ENCODE results near the gene VPS35L.
"Not testable (repeated sequence)": the region's sequence is repeated elsewhere in the genome, so short reads cannot be mapped to it uniquely, and the experiment has no call there.

VPS35L gene

GRCh38 chr16:19528666-19529065 is 26.8 kb upstream of the VPS35L start:
- in situ Hi-C loops (cut with MboI; ENCODE audit: low sequenced_read_pairs): no loop called here

- in situ Hi-C loops (cut with MboI; ENCODE audit: low sequenced_read_pairs): no loop called here
Observed at GRCh38 chr16:19532601-19533000, 22.9 kb upstream of the VPS35L start.

GRCh38 chr16:19540241-19540970 is 15.1 kb upstream of the VPS35L start:
- in situ Hi-C loops (cut with MboI; ENCODE audit: low sequenced_read_pairs): no loop called here

GRCh38 chr16:19542138-19542821 is 13.2 kb upstream of the VPS35L start:
- in situ Hi-C loops (cut with MboI; ENCODE audit: low sequenced_read_pairs): no loop called here

GRCh38 chr16:19543278-19543996 is 12.1 kb upstream of the VPS35L start:
- in situ Hi-C loops (cut with MboI; ENCODE audit: low sequenced_read_pairs): not testable (repeated sequence)

DNA sequence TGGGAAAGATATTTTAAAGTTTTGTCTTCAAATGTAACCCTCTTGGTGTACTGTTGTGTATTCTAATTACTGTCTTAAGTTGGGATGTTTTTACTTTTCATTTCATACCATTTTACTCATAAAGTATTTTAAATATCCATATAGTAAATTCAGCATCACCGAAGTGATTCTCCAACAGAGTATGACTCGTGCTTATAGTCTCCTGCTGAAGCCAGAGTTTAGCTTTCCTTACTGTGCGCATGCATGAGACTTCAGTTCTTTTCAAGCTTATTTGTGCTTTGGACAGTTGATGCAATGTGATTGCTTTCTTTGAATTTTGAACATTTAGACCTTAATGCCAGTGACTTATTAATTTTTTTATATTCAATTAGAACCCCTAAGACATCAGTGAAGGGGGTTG is 7.4 kb upstream of the VPS35L start:
- in situ Hi-C loops (cut with MboI; ENCODE audit: low sequenced_read_pairs): no loop called here

DNA sequence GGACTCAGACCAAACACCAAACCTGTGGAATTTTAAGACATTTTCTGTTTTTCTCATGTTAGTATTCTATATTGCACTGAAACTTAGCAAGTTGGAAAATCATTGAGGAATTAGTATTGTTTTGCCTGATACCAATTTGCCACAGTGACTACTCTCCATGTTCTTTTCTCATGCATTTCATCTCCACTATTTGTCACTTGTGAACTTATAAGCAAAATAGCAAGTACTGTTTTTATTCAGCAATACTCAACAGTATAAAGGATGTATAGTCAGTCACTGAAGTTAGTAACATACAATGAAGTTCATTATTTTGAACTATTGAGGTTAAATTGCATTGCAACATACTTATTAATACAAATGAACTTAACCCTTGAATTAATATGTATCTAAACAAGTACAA is 5.8 kb upstream of the VPS35L start:
- in situ Hi-C loops (cut with MboI; ENCODE audit: low sequenced_read_pairs): no loop called here

DNA sequence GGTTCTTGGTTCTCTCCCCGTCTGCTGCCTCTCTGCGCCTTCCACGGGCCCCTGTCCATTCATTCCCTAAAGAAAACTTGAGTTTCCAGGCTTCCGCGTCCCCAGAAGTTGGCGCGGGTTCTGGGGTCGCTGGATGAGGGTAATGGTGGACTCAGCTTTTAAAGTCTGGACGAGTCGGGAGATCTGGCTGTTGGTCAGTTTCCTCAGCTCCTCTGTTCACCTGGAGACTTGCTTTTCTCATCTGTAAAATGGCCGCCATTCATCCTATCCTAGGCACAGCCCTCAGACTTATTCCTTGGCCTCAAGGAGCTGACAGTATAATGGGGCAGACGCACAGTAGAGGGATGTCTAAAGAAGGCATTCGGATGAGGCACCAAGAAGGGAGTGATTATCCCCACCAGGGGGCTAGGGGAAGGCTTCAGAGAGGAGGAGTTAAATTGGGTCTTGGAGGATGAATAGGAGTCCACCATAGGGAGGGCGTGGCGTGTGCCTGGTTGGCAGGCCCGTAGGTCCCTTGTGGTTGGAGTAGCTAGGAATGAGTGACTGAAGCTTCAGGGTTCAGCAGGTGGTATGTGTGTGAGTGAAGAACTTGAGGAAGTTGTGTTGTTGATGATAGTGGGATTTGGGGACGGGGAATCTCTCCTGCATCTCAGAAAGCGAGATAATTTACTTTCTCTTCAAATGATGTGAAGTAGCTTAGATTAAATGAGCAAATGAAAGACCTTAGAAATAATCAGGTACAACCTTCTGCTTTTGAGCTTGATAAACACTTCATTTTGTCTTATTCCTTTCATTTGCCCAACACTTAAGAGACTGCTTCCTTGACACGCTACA is 652 bp downstream of the VPS35L start:
- in situ Hi-C loops (cut with MboI; ENCODE audit: low sequenced_read_pairs): no loop called here

- in situ Hi-C loops (cut with MboI; ENCODE audit: low sequenced_read_pairs): no loop called here
Observed at GRCh38 chr16:19559242-19559910, 3.9 kb downstream of the VPS35L start.

- in situ Hi-C loops (cut with MboI; ENCODE audit: low sequenced_read_pairs): no loop called here
Observed at GRCh38 chr16:19560078-19560477, 4.6 kb downstream of the VPS35L start.

DNA sequence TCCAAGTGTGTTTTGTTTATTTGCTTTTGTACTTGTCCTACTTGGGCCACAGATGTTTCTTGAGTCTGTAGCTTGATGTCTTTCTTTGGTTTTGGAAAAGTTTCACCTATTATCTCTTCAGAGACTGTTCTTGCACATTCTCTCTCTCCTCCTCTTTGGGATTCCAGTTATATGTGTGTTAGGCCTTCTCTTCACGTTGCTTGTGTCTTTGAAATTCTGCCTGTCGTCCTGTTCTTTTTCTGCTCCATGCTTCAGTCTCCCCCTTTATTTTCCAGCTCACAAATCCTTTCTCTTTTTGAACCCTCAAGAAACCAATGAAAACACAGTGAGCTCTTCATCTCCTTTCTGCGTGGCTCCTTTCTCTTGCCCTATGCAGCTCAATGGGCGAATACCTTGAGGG is 7.9 kb downstream of the VPS35L start:
- in situ Hi-C loops (cut with MboI; ENCODE audit: low sequenced_read_pairs): no loop called here

- in situ Hi-C loops (cut with MboI; ENCODE audit: low sequenced_read_pairs): no loop called here
Observed at GRCh38 chr16:19566362-19566761, 10.9 kb downstream of the VPS35L start.

- in situ Hi-C loops (cut with MboI; ENCODE audit: low sequenced_read_pairs): no loop called here
Observed at GRCh38 chr16:19567560-19567959, 12.1 kb downstream of the VPS35L start.

GRCh38 chr16:19573997-19574396 is 18.5 kb downstream of the VPS35L start:
- in situ Hi-C loops (cut with MboI; ENCODE audit: low sequenced_read_pairs): no loop called here

DNA sequence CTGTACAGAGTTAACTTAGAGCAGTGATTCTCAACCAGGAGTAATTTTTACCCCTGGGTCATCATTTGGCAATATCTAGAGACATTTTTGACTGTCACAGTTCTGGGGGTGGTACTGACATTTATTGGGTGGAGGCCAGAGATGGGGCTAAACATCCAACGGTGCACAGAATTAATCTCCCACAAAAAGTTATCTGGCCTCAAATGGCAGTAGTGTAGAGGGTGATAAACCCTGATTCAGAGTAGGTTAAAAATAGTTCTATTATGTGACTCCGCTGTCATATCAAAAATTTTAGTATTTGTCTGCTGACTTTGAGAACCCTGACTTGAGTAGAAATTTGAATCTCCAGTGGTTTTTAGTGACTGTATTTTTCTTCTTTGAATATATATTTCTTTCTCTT is 19.1 kb downstream of the VPS35L start:
- in situ Hi-C loops (cut with MboI; ENCODE audit: low sequenced_read_pairs): loop anchor here (25.0 kb wide), 1 partner anchor 813 kb away; no protein-coding TSS in a partner anchor

GRCh38 chr16:19578378-19578971 is 23.0 kb downstream of the VPS35L start:
- in situ Hi-C loops (cut with MboI; ENCODE audit: low sequenced_read_pairs): loop anchor here (25.0 kb wide), 1 partner anchor 809 kb away; no protein-coding TSS in a partner anchor

DNA sequence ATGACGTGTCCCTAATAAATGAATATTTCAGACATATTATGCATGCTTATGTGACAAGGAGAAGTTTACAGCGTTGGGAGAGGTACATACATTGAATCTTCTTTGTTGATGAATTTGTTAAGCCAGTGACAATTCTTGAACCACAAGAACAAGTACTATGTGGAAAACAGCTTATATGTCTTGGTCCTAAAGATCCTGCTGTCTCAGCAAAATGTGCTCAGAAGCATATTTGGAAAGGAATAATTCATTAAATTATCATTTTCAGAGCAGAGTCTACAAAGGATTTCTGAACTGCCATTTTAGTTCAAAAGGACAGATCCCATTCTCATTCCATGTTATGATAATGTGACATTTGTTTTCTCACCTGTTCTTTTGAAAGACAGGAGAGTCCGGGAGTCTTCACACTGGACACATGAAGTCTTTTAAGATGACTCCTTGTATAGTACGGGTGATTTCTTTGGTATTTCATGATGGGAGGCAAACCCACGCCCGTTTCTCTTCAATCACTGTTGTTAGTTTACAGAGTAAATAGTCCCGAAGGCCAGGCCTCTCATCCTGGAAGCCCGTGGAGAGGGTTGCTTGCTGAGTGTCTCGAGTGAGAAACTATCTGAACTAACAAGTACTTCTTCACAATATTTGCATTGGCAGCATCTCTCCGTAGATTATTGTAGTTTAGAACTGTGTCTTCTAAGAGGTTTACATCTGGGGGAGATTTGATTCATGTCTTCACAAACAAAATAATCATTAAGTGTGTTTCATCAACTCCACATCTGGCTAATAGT is 26.7 kb downstream of the VPS35L start:
- in situ Hi-C loops (cut with MboI; ENCODE audit: low sequenced_read_pairs): loop anchor here (25.0 kb wide), 1 partner anchor 805 kb away; no protein-coding TSS in a partner anchor

- in situ Hi-C loops (cut with MboI; ENCODE audit: low sequenced_read_pairs): loop anchor here (25.0 kb wide), 1 partner anchor 804 kb away; no protein-coding TSS in a partner anchor
Observed at GRCh38 chr16:19583665-19584300, 28.3 kb downstream of the VPS35L start.

All from HL-60/S4 (cell line).